K562 (cell line): ENCODE data around the gene FLCN. TPM values are rescaled to one million over a fixed set of nuclear protein-coding genes. Genes with fewer than 3 reads are reported as not detected.

Source experiments
- ATAC-seq: fragments of 200-7000 bp; cut with Tn5 transposase; 3 replicates; pipeline ENCODE4 v1.9.1; 2020; ENCODE audit warnings: moderate library complexity
- BruUV-seq: library from RNA; stranded (reverse); fragments of 400-500 nt; replicated peaks from 2 replicates; lab custom pipeline; 2021; lab: Mats Ljungman, UMichigan
- CTCF ChIA-PET: fragments of 300-600 bp; formaldehyde crosslinking; extraction: SDS; loops from one replicate; lab custom pipeline; 2021; ENCODE audit warnings: low intra/inter-chr PET ratio; lab: Yijun Ruan, JAX
- POLR2A ChIA-PET: fragments of 300-600, 350-650 bp; sonication (Branson Sonifier 250); formaldehyde crosslinking; extraction: SDS; loops from one replicate; lab custom pipeline; 2021; ENCODE audit warnings: antibody characterized with exemption, inconsistent platforms; lab: Yijun Ruan, JAX
- DNase-seq, 4 experiments: peaks; one replicate each; pipeline versions ENCODE4 v3.0.0 to v3.0.0-alpha.2; 2011 to 2018; ENCODE audit warnings: low spot score in 3 of 4, mixed read lengths in 3 of 4; ENCODE audit errors: extremely low read depth in 1 of 4
- FAIRE-seq: peaks from 2 replicates; lab custom pipeline; 2011; peaks lifted over from hg19 to GRCh38; lab: Jason Lieb, UNC
- H2AFZ ChIP-seq: 2 replicates; pipeline ENCODE4 v1.6.0; 2011; ENCODE audit warnings: low read depth, low read length, control low read depth, inconsistent platforms
- H3K27ac ChIP-seq: fragments of 200-600 bp; 3 replicates; pipeline ENCODE4 v1.8.0; 2011; ENCODE audit warnings: low read depth, mild to moderate bottlenecking, control low read depth, inconsistent platforms, low read length, moderate library complexity, mixed read lengths; ENCODE audit errors: extremely low read depth
- H3K27me3 ChIP-seq, 2 experiments: fragments of 300-600 bp in 1 of 2; 2 replicates in 1 of 2; 3 replicates in 1 of 2; pipeline versions ENCODE4 v1.6.0 to v1.8.0; 2011; ENCODE audit warnings: inconsistent platforms in 2 of 2, low read length in 2 of 2, mild to moderate bottlenecking in 1 of 2, mixed read lengths in 1 of 2, moderate library complexity in 1 of 2; ENCODE audit not compliant: control insufficient read depth in 2 of 2, insufficient read depth in 2 of 2
- H3K36me3 ChIP-seq: fragments of 300-600 bp; 3 replicates; pipeline ENCODE4 v1.8.0; 2011; ENCODE audit warnings: mild to moderate bottlenecking, low read length, inconsistent platforms; ENCODE audit not compliant: control insufficient read depth, insufficient read depth
- H3K4me1 ChIP-seq, 2 experiments: fragments of 200-600 bp in 1 of 2; replicated peaks in 1 of 2; 2 replicates in 1 of 2; 3 replicates in 1 of 2; pipeline versions ENCODE4 v1.5.1 to v1.8.0; 2011; ENCODE audit warnings: inconsistent platforms in 2 of 2, low read length in 2 of 2, mild to moderate bottlenecking in 1 of 2, mixed read lengths in 1 of 2, moderate library complexity in 1 of 2; ENCODE audit not compliant: control insufficient read depth in 2 of 2, insufficient read depth in 2 of 2
- H3K4me2 ChIP-seq: 2 replicates; pipeline ENCODE4 v1.6.1; 2011; ENCODE audit warnings: low read length, control low read depth, inconsistent platforms, mixed read lengths; ENCODE audit not compliant: insufficient read depth
- H3K4me3 ChIP-seq: fragments of 200-600 bp; sonication (generic), shearing (Covaris generic); 2 replicates; pipeline ENCODE4 v1.5.1; 2016; ENCODE audit warnings: control low read depth, inconsistent platforms
- H3K79me2 ChIP-seq: fragments of 200-600 bp; 3 replicates; pipeline ENCODE4 v1.8.0; 2011; ENCODE audit warnings: low read length, inconsistent platforms; ENCODE audit not compliant: control insufficient read depth, insufficient read depth
- H3K9ac ChIP-seq, 2 experiments: 2 replicates each; pipeline versions ENCODE4 v1.6.0 to v1.6.1; 2011; ENCODE audit warnings: low read depth in 2 of 2, low read length in 2 of 2, control low read depth in 1 of 2, inconsistent platforms in 1 of 2, mild to moderate bottlenecking in 1 of 2, mixed read lengths in 1 of 2; ENCODE audit not compliant: insufficient read depth in 1 of 2
- H3K9me1 ChIP-seq: one replicate; pipeline ENCODE4 v1.6.0; 2011; ENCODE audit warnings: inconsistent platforms, mild to moderate bottlenecking, low read length, moderate library complexity; ENCODE audit not compliant: control insufficient read depth, insufficient read depth
- H3K9me3 ChIP-seq: replicated peaks from 2 replicates; pipeline ENCODE4 v1.5.1; 2011; ENCODE audit warnings: low read depth, low read length, inconsistent platforms; ENCODE audit not compliant: control insufficient read depth, insufficient read depth
- H4K20me1 ChIP-seq: replicated peaks from 2 replicates; pipeline ENCODE4 v1.6.1; 2011; ENCODE audit warnings: low read length, inconsistent platforms, mixed read lengths; ENCODE audit not compliant: control insufficient read depth, insufficient read depth
- AFF1 ChIP-seq, 2 experiments: fragments of 450-650 bp; IDR thresholded peaks; 2 replicates each; pipeline ENCODE4 v1.6.1; 2018; ENCODE audit warnings: mild to moderate bottlenecking in 2 of 2, low read depth in 1 of 2; ENCODE audit not compliant: partially characterized antibody in 2 of 2
- CXXC5 ChIP-seq: fragments of 250-450 bp; sonication (Bioruptor Pico); IDR thresholded peaks from 2 replicates; pipeline ENCODE4 v1.8.0; 2022; ENCODE audit warnings: inconsistent platforms, mild to moderate bottlenecking, moderate library complexity
- GATAD2A ChIP-seq: fragments of 450-650 bp; IDR thresholded peaks from 2 replicates; pipeline ENCODE4 v1.6.1; 2017
- KLF6 ChIP-seq: fragments of 250-450 bp; sonication (Bioruptor Pico); IDR thresholded peaks from 2 replicates; pipeline ENCODE4 v1.4.0; 2020; ENCODE audit warnings: mild to moderate bottlenecking, moderate library complexity, borderline replicate concordance
- MAFK ChIP-seq: IDR thresholded peaks from 2 replicates; pipeline ENCODE4 v1.6.1; 2011; ENCODE audit warnings: low read length, improper control_type of control experiment
- NR2C2 ChIP-seq, 2 experiments: fragments of 200-800 bp in 1 of 2; sonication (Bioruptor generic) in 1 of 2; sonication (generic) in 1 of 2; formaldehyde crosslinking in 1 of 2; IDR thresholded peaks; 2 replicates each; pipeline versions ENCODE4 v1.6.1 to v1.8.0; 2016 to 2022; ENCODE audit warnings: mild to moderate bottlenecking in 1 of 2, missing compliant biosample characterization in 1 of 2, missing genetic modification characterization in 1 of 2, missing genetic modification reagents in 1 of 2
- NR2F6 ChIP-seq: fragments of 450-650 bp; formaldehyde crosslinking; IDR thresholded peaks from 2 replicates; pipeline ENCODE4 v1.4.0; 2020; ENCODE audit warnings: mild to moderate bottlenecking
- SMARCA5 ChIP-seq: fragments of 450-650 bp; IDR thresholded peaks from 2 replicates; pipeline ENCODE4 v1.6.1; 2016
- SP2 ChIP-seq: IDR thresholded peaks from 2 replicates; pipeline ENCODE4 v1.6.1; 2011; ENCODE audit warnings: mild to moderate bottlenecking, low read depth, low read length, moderate library complexity; ENCODE audit not compliant: poor library complexity, severe bottlenecking; ENCODE audit errors: extremely low read depth
- TAF9B ChIP-seq: fragments of 450-650 bp; IDR thresholded peaks from 2 replicates; pipeline ENCODE4 v1.6.1; 2018; ENCODE audit warnings: mild to moderate bottlenecking; ENCODE audit not compliant: partially characterized antibody
- XRCC4 ChIP-seq: IDR thresholded peaks from one replicate; pipeline ENCODE4 v1.6.1; 2011; ENCODE audit not compliant: insufficient read depth, insufficient read length; ENCODE audit errors: extremely low read depth
- ZBED1 ChIP-seq: IDR thresholded peaks from 2 replicates; pipeline ENCODE4 v1.6.1; 2014
- ZNF398 ChIP-seq: fragments of 250-450 bp; sonication (Bioruptor Pico); IDR thresholded peaks from 2 replicates; pipeline ENCODE4 v1.8.0; 2021; ENCODE audit warnings: moderate library complexity, mild to moderate bottlenecking, inconsistent platforms
- ZNF639 ChIP-seq, 2 experiments: fragments of 200-800 bp in 1 of 2; sonication (Bioruptor generic) in 1 of 2; sonication (generic) in 1 of 2; formaldehyde crosslinking in 1 of 2; IDR thresholded peaks in 1 of 2; conservative IDR thresholded peaks in 1 of 2; 2 replicates each; pipeline versions ENCODE4 v1.5.0 to v1.6.1; 2016 to 2020; ENCODE audit warnings: missing compliant biosample characterization in 1 of 2, missing genetic modification characterization in 1 of 2, missing genetic modification reagents in 1 of 2
- WGBS: fragments of 100-300 bp; shearing (Covaris generic); methylation state at CpG from one replicate; pipeline ENCODE4 v1.1.6; 2016; ENCODE audit warnings: low coverage, mixed read lengths; ENCODE audit not compliant: insufficient coverage; ENCODE audit errors: missing lambda C conversion rate; 5-methylcytosine and 5-hydroxymethylcytosine counted together
- in situ Hi-C: fragments of 300-500 bp; cut with MboI; formaldehyde crosslinking; loops from 4 replicates; pipeline ENCODE4 v1.15.0; 2018; ENCODE audit warnings: inconsistent platforms, mixed read lengths
- intact Hi-C: fragments of 100-400 bp; cut with micrococcal nuclease; formaldehyde crosslinking; loops from 2 replicates; pipeline ENCODE4 v1.14.2; 2022
- polyA plus RNA-seq, 8 experiments: library from polyadenylated mRNA; depleted of rRNA in 4 of 8; stranded (reverse) in 5 of 8; unstranded in 3 of 8; fragments of >200 nt; fragmentation: Nextera tagmentation in 2 of 8; fragmentation: Illumina TruSeq in 1 of 8; extraction: Ambion mirVana in 2 of 8; extraction: Trizol in 1 of 8; gene quantifications; 2 replicates each; pipeline versions ENCODE4 v1.2.1 to v1.2.3, GENCODE V29; 2011 to 2014; ENCODE audit warnings: inconsistent platforms in 1 of 8, missing spikeins in 1 of 8
- total RNA-seq, 7 experiments: library from RNA; depleted of rRNA in 6 of 7; stranded (reverse); fragments of >200 nt in 6 of 7; fragmentation: Illumina TruSeq in 2 of 7; extraction: Trizol in 2 of 7; gene quantifications; 2 replicates each; pipeline versions ENCODE4 v1.2.1 to v1.2.3, GENCODE V29; 2011 to 2021; ENCODE audit warnings: low replicate concordance in 1 of 7

Gene FLCN
- total and polyA plus RNA-seq, 9 of the 15 experiments (the other 6 are each of a cell fraction or from before 2014, with no cell fraction given), result 1.6 to 33.5 (median 10.9) TPM

- 100% methylated on average over 4 of the region's 10 CpGs for WGBS
- DNase-seq (no peak), ATAC-seq (no peak), FAIRE-seq (no peak)
- Histone ChIP-seq H3K79me2 (no peaks in the 10 kb centered on the region), H3K9me3 (no peaks in the 10 kb centered on the region), H3K9ac (no peak overlapping the region), H3K27ac (no peak overlapping the region), H2AFZ (no peak overlapping the region), H3K4me1 (peaks cover 0 to 11% of the 10 kb centered on the region in 2 experiments; a peak in 2 of 5 replicates), H3K4me2 (no peak overlapping the region), H3K9me1 (no peaks in the 10 kb centered on the region), H4K20me1 (no peaks in the 10 kb centered on the region; the same call in 1 of the 2 replicates), H3K36me3 (peaks cover 62% of the 10 kb centered on the region; the same call in 2 of the 3 replicates), H3K4me3 (no peak overlapping the region), H3K27me3 (no peaks in the 10 kb centered on the region)
- in situ Hi-C loops (no loop called here), intact Hi-C loops (no loop called here)
- no TSS peak for BruUV-seq
- ChIA-PET CTCF (no interaction called here), POLR2A (interaction anchor here (0.8 to 1.6 kb wide), 2 partner anchors 9 to 11 kb away, joined by 3 to 4 read pairs; no protein-coding TSS in a partner anchor)
- no peak for TF ChIP-seq SP2
- no peak for TF ChIP-seq ZBED1
- TF ChIP-seq GATAD2A, result no peak
- no peak for TF ChIP-seq ZNF639 (CRISPR knock-in tag; conservative IDR thresholded peaks at IDR 0.05 in 1 of 2, IDR thresholded peaks at IDR 0.05 in 1 of 2)
- no peak for TF ChIP-seq MAFK
- TF ChIP-seq AFF1 (IDR thresholded peaks at IDR 0.05; ENCODE audit: low read depth in 1 of 2, partially characterized antibody in 2 of 2), result no peak
- no peak for TF ChIP-seq KLF6 (CRISPR knock-in tag)
- no peak for TF ChIP-seq ZNF398
- no peak for TF ChIP-seq CXXC5 (CRISPR knock-in tag)
- TF ChIP-seq XRCC4, result no peak
- no peak for TF ChIP-seq NR2C2 (CRISPR knock-in tag; IDR thresholded peaks at IDR 0.05)
- TF ChIP-seq NR2C2 (tag; IDR thresholded peaks at IDR 0.05), result no peak
- TF ChIP-seq TAF9B, result no peak
- no peak for TF ChIP-seq NR2F6
- TF ChIP-seq SMARCA5, result no peak
These were observed 23.2 kb downstream of the FLCN start for GRCh38 chr17:17213775-17214174.
